ENCODE results near the gene IRF1. TPM values are rescaled to one million over a fixed set of nuclear protein-coding genes. Genes with fewer than 3 reads are reported as not detected.
A peak's percentile ranks its signal among the peaks of the same experiment; 100 is the strongest.
"Not testable (repeated sequence)": the region's sequence is repeated elsewhere in the genome, so short reads cannot be mapped to it uniquely, and the experiment has no call there.

IRF1 gene
- total RNA-seq, 2 donors from 2014 or later, result 12.2 to 15.5 TPM

DNA sequence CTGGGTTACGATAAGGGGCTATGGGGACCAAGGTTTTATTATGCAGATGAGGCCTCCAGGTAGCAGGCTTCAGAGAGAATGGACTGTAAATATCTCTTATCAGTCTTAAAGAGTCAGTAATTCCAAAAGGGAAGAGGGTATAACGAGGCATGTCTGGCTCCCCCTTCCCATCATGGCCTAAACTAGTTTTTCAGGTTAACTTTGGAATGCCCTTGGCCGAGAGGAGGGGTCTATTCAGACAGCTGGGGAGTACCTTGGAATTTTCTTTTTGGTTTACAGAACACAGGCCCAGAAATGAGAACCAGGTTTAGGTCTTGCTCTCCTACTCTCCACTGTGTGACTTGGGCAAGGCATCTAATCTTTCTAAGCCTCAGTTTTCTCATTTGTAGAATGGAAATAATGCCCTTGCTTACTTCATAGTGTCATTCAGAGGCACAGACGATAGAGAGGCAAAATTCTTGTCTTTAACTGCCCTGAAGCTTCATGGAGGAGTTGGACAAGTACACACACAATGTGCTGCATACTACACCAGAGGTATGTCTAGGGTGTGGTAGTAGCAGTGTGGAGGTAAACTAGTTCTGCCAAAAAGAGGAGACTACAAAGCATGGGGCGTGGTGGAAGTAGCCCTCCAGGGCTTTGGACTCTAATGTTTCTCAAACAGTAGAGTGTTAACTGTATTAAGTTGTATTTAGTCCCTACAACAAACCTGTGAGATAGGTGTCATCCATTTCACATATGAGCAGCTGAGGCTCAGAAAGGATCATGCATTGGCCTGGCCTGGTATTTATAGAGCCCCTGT, 45.5 kb downstream of the IRF1 start:
- ATAC-seq (no peak), DNase-seq (no peak)
- peak overlapping the region in 1 of 4 donors; percentile 22 for H3K27ac ChIP-seq
- H3K4me3 ChIP-seq, result no peak overlapping the region
- no peaks in the 10 kb centered on the region for H3K36me3 ChIP-seq (replicated peaks in 1 of 2; ENCODE audit: insufficient read depth in 1 of 2, low read depth in 2 of 2)
- 78% methylated on average over 5 of the region's 5 CpGs for WGBS, 2 donors
- H3K27me3 ChIP-seq, result no peaks in the 10 kb centered on the region
- no peaks in the 10 kb centered on the region for H3K9me3 ChIP-seq
- intact Hi-C loops (cut with DNase I), result no loop called here
- peaks cover 20% of the 10 kb centered on the region for H3K4me1 ChIP-seq
- TF ChIP-seq POLR2A (IDR thresholded peaks at IDR 0.05), result no peak
- TF ChIP-seq, protein P1, sequence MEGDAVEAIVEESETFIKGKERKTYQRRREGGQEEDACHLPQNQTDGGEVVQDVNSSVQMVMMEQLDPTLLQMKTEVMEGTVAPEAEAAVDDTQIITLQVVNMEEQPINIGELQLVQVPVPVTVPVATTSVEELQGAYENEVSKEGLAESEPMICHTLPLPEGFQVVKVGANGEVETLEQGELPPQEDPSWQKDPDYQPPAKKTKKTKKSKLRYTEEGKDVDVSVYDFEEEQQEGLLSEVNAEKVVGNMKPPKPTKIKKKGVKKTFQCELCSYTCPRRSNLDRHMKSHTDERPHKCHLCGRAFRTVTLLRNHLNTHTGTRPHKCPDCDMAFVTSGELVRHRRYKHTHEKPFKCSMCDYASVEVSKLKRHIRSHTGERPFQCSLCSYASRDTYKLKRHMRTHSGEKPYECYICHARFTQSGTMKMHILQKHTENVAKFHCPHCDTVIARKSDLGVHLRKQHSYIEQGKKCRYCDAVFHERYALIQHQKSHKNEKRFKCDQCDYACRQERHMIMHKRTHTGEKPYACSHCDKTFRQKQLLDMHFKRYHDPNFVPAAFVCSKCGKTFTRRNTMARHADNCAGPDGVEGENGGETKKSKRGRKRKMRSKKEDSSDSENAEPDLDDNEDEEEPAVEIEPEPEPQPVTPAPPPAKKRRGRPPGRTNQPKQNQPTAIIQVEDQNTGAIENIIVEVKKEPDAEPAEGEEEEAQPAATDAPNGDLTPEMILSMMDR (IDR thresholded peaks at IDR 0.05), result no peak

DNA sequence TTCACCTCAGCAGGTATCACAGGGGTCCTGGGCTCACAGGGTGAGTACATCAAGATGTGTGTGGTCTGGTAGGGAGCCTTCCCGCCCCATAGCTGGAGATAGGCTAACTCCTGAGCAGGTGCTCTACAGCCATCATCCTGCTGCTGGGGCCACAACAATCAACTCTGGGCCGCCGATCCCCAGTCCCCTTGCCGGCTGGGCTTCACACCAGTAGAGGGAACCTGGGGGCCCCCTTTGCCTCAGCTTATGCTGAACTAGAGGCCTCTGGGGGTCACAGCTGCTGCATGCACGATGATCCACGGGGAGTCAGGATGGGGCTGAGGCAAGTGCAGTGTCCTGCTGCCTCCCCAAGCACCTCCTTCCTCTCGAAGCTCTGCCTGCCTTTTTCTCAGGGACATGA, 46.5 kb downstream of the IRF1 start:
- Histone ChIP-seq H3K4me3 (no peak overlapping the region), H3K36me3 (replicated peaks in 1 of 2; ENCODE audit: insufficient read depth in 1 of 2, low read depth in 2 of 2) (no peaks in the 10 kb centered on the region), H3K27me3 (no peaks in the 10 kb centered on the region), H3K4me1 (peaks cover 20% of the 10 kb centered on the region), H3K27ac (no peak overlapping the region), H3K9me3 (no peaks in the 10 kb centered on the region)
- no peak for TF ChIP-seq POLR2A (IDR thresholded peaks at IDR 0.05)
- TF ChIP-seq, protein P1 (IDR thresholded peaks at IDR 0.05), result no peak
- 84 to 96% methylated on average over 7 of the region's 7 CpGs for WGBS, 2 donors
- DNase-seq (no peak), ATAC-seq (no peak)
- intact Hi-C loops (cut with DNase I), result no loop called here

DNA sequence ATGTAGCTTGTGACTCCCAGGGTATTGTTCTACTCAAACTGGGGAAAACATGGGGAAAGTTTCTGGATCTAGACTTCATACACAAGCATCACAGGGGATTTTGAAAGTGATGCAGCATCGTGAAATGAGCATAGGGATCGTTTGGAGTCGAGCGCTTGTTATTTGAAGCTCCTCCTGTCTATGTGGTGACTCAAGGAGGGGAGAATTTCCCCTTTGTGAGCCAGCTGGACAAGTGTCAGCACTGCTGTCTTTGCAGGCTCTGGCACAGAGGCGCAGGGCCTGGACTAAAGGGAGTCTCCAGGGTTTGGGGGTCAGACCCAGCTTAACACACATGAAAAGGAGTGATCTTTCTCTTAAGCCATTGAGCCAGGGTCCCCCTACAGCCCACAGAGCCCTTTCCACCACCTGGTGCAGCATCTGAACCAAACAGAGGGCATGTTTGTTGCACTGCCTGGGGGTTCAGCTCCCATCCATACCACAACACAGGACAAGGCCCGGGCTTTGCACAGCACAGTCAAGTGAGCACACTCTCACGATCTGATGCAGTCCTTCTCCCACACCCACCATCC, 51.0 kb downstream of the IRF1 start:
- TF ChIP-seq, protein P1 (IDR thresholded peaks at IDR 0.05), result no peak
- no peak for TF ChIP-seq POLR2A (IDR thresholded peaks at IDR 0.05)
- intact Hi-C loops (cut with DNase I), result no loop called here
- ATAC-seq, result peak; percentile 25
- H3K36me3 ChIP-seq (replicated peaks in 1 of 2; ENCODE audit: insufficient read depth in 1 of 2, low read depth in 2 of 2), result no peaks in the 10 kb centered on the region
- no peak overlapping the region for H3K27ac ChIP-seq
- no peak overlapping the region for H3K4me3 ChIP-seq
- no peaks in the 10 kb centered on the region for H3K9me3 ChIP-seq
- no peaks in the 10 kb centered on the region for H3K27me3 ChIP-seq
- peak in 3 of 4 donors; percentile 39 to 65 (median 42) for DNase-seq
- WGBS, 2 donors, result 66 to 83% methylated on average over 7 of the region's 7 CpGs
- peaks cover 19% of the 10 kb centered on the region for H3K4me1 ChIP-seq

DNA sequence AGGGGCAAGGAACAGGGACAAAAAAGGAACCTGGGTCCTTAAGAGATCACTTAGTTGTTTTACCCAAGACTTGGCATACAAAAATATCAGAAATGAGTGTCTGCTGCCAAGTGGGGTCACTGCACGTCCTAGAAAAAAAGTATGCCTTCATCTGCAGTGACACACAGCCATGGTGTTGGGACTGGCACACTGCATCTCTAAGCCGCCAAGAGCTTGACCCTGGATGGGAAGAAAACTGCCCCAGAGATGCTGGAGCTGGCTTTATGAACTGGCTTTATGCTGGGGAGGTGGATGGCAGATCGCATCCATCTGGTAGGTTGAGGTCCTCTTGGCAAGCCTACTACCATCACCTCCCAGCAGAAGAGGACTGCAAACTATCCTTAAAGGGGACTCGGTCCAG, 51.7 kb downstream of the IRF1 start:
- 82 to 84% methylated on average over 4 of the region's 4 CpGs for WGBS, 2 donors

DNA sequence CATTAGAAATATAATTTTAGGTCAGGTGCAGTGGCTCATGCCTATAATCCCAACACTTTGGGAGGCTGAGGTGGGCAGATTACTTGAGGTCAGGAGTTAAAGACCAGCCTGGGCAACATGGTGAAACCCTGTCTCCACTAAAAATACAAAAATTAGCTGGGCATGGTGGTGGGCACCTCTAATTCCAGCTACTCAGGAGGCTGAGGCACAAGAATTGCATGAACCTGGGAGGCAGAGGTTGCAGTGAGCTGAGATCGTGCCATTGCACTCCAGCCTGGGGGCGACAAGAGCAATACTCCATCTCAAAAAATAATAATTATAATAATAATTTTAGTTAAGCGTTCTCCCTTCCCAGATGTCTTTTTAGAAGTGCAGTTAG, 52.3 kb downstream of the IRF1 start:
- intact Hi-C loops (cut with DNase I); H3K36me3 ChIP-seq (replicated peaks in 1 of 2; ENCODE audit: insufficient read depth in 1 of 2, low read depth in 2 of 2); DNase-seq; ATAC-seq; H3K4me3 ChIP-seq; H3K27me3 ChIP-seq; H3K9me3 ChIP-seq: not testable (repeated sequence)
- H3K4me1 ChIP-seq, result peaks cover 23% of the 10 kb centered on the region
- WGBS, 2 donors, result 94 to 96% methylated on average over 3 of the region's 3 CpGs
- peak overlapping the region in 2 of 4 donors; percentile 38 to 44 for H3K27ac ChIP-seq

More for the DNA sequence above, 51.7 kb downstream of the IRF1 start:
- H3K4me1 ChIP-seq, result peaks cover 23% of the 10 kb centered on the region
- no peaks in the 10 kb centered on the region for H3K27me3 ChIP-seq
- intact Hi-C loops (cut with DNase I), result no loop called here
- H3K4me3 ChIP-seq, result no peak overlapping the region
- no peaks in the 10 kb centered on the region for H3K36me3 ChIP-seq (replicated peaks in 1 of 2; ENCODE audit: insufficient read depth in 1 of 2, low read depth in 2 of 2)
- H3K9me3 ChIP-seq, result no peaks in the 10 kb centered on the region
- no peak for DNase-seq
- H3K27ac ChIP-seq, result no peak overlapping the region
- ATAC-seq, result no peak
- TF ChIP-seq POLR2A (IDR thresholded peaks at IDR 0.05), result no peak
- TF ChIP-seq, protein P1 (IDR thresholded peaks at IDR 0.05), result no peak
